Gastroesophageal sphincter (tissue), 4 donors: ENCODE data around the gene C2orf76. TPM values are rescaled to one million over a fixed set of nuclear protein-coding genes. Genes with fewer than 3 reads are reported as not detected.

Source experiments
- ATAC-seq: fragments of 150-250 bp; one replicate; pipeline ENCODE4 v1.9.1; 2016; ENCODE audit warnings: mild to moderate bottlenecking, moderate library complexity
- H3K27ac ChIP-seq, 4 donors: fragments of 200-600 bp; sonication (generic) in 3 of 4; 1 replicate in 3 of 4; 2 replicates in 1 of 4; pipeline ENCODE4 v1.5.1; 2016 to 2019
- H3K27me3 ChIP-seq: fragments of 200-600 bp; sonication (generic); one replicate; pipeline ENCODE4 v1.5.1; 2019
- H3K36me3 ChIP-seq, 2 donors: fragments of 200-600 bp; sonication (generic); one replicate each; pipeline ENCODE4 v1.5.1; 2019; ENCODE audit warnings: control low read depth in 1 of 2
- H3K4me1 ChIP-seq, 3 donors: fragments of 200-600 bp; sonication (generic); 1 replicate in 2 of 3; 2 replicates in 1 of 3; pipeline ENCODE4 v1.5.1; 2016 to 2019; ENCODE audit warnings: control low read depth in 2 of 3
- H3K4me3 ChIP-seq, 2 donors: fragments of 200-600 bp; sonication (generic); one replicate each; pipeline ENCODE4 v1.5.1; 2019; ENCODE audit warnings: mild to moderate bottlenecking in 1 of 2, moderate library complexity in 1 of 2
- H3K9me3 ChIP-seq, 3 donors: fragments of 200-600 bp; sonication (generic); one replicate each; pipeline ENCODE4 v1.5.1; 2017 to 2019; ENCODE audit warnings: control low read depth in 2 of 3
- EP300 ChIP-seq: sonication (generic); formaldehyde crosslinking; IDR thresholded peaks from one replicate; pipeline ENCODE4 v1.6.1; 2017; ENCODE audit warnings: antibody characterized with exemption, mild to moderate bottlenecking
- POLR2A ChIP-seq, 2 donors: fragments of 450-650 bp; IDR thresholded peaks; one replicate each; pipeline ENCODE4 v1.6.1; 2017; ENCODE audit warnings: antibody characterized with exemption in 2 of 2, mild to moderate bottlenecking in 2 of 2, moderate library complexity in 1 of 2
- POLR2AphosphoS5 ChIP-seq: sonication (generic); formaldehyde crosslinking; IDR thresholded peaks from one replicate; pipeline ENCODE4 v1.6.1; 2017; ENCODE audit warnings: antibody characterized with exemption
- WGBS, 2 donors: methylation state at CpG; one replicate each; pipeline ENCODE4 v1.1.5; 2018; ENCODE audit warnings: low coverage in 1 of 2; 5-methylcytosine and 5-hydroxymethylcytosine counted together
- total RNA-seq, 4 donors: library from RNA; depleted of rRNA; stranded (reverse); fragments of >200 nt; gene quantifications; one replicate each; pipeline ENCODE4 v1.1.0, GENCODE V29; 2016
- TF ChIP-seq, protein P1 (sequence below), 4 experiments: fragments of 200-600 bp in 2 of 4; fragments of 450-650 bp in 2 of 4; sonication (generic) in 1 of 4; IDR thresholded peaks; one replicate each; pipeline ENCODE4 v1.5.1; 2017 to 2019; ENCODE audit warnings: antibody characterized with exemption in 4 of 4, mild to moderate bottlenecking in 2 of 4, moderate library complexity in 2 of 4

C2orf76 gene
- total RNA-seq, 4 donors from 2014 or later: 9.2 to 17.3 (median 11.9) TPM

GRCh38 chr2:119254601-119255080, 112.0 kb downstream of the C2orf76 start:
- no peak overlapping the region for H3K4me3 ChIP-seq
- WGBS, 2 donors: 83 to 96% methylated on average over 1 to 5 of the region's 10 CpGs
- no peaks in the 10 kb centered on the region for H3K27me3 ChIP-seq
- peaks cover 0 to 11% (median 0%) of the 10 kb centered on the region in 3 donors for H3K4me1 ChIP-seq
- ATAC-seq: no peak
- no peak overlapping the region for H3K27ac ChIP-seq
- no peaks in the 10 kb centered on the region for H3K9me3 ChIP-seq
- TF ChIP-seq, protein P1, sequence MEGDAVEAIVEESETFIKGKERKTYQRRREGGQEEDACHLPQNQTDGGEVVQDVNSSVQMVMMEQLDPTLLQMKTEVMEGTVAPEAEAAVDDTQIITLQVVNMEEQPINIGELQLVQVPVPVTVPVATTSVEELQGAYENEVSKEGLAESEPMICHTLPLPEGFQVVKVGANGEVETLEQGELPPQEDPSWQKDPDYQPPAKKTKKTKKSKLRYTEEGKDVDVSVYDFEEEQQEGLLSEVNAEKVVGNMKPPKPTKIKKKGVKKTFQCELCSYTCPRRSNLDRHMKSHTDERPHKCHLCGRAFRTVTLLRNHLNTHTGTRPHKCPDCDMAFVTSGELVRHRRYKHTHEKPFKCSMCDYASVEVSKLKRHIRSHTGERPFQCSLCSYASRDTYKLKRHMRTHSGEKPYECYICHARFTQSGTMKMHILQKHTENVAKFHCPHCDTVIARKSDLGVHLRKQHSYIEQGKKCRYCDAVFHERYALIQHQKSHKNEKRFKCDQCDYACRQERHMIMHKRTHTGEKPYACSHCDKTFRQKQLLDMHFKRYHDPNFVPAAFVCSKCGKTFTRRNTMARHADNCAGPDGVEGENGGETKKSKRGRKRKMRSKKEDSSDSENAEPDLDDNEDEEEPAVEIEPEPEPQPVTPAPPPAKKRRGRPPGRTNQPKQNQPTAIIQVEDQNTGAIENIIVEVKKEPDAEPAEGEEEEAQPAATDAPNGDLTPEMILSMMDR (IDR thresholded peaks at IDR 0.05): no peak
- no peak for TF ChIP-seq EP300
- no peak for TF ChIP-seq POLR2AphosphoS5
- no peak for TF ChIP-seq POLR2A (IDR thresholded peaks at IDR 0.05)
- H3K36me3 ChIP-seq: peaks cover 0 to 15% of the 10 kb centered on the region in 2 donors

DNA sequence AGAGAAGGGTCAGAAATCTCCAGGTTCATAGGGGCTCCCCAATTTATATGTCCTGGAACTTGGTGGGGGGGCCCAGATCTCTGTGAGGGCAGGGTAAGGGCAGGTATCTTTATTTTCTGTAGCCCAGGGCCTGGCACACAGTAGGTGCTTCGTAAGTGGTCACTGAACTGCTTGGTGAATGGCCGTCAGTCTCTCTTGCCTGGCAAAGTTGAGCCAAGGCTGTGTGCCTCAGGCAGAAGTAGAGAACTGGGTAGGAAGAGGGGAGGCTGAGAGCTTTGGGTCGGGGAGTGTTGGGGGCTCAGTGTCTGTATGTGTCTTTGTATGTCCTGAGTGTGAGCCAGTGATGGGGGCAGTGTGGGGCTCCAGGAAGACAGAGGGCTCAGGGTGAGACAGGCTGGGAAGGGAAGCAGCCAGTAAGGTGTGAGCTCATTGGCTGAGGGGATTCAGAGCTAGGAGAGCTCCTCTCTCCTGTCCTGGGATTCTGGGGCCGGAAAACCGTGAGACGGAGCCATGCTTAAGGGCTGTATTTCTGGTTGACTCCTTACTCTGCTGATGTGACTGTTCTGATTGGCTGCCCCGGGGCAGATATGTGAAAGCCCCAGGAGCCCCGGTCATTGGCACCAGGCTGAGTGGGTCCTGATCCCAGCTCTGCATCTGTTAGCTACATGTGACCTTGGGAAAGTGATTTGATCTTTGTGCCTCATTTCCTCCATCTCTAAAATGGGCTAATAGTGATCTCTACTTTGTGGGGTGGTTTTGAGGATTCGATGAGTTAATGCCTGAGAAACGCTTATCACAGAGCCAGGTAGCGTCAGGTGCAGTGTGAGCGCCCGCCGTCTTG, 112.7 kb downstream of the C2orf76 start:
- ATAC-seq: no peak
- TF ChIP-seq POLR2AphosphoS5 (no peak), EP300 (no peak), POLR2A (IDR thresholded peaks at IDR 0.05) (no peak)
- TF ChIP-seq, protein P1 (IDR thresholded peaks at IDR 0.05): no peak
- no peaks in the 10 kb centered on the region for H3K27me3 ChIP-seq
- no peak overlapping the region for H3K27ac ChIP-seq
- H3K9me3 ChIP-seq: no peaks in the 10 kb centered on the region
- 82 to 97% methylated on average over 3 to 7 of the region's 14 CpGs for WGBS, 2 donors
- H3K4me1 ChIP-seq: peaks cover 0 to 11% (median 0%) of the 10 kb centered on the region in 3 donors
- H3K4me3 ChIP-seq: no peak overlapping the region
- H3K36me3 ChIP-seq: peaks cover 0 to 19% of the 10 kb centered on the region in 2 donors

DNA sequence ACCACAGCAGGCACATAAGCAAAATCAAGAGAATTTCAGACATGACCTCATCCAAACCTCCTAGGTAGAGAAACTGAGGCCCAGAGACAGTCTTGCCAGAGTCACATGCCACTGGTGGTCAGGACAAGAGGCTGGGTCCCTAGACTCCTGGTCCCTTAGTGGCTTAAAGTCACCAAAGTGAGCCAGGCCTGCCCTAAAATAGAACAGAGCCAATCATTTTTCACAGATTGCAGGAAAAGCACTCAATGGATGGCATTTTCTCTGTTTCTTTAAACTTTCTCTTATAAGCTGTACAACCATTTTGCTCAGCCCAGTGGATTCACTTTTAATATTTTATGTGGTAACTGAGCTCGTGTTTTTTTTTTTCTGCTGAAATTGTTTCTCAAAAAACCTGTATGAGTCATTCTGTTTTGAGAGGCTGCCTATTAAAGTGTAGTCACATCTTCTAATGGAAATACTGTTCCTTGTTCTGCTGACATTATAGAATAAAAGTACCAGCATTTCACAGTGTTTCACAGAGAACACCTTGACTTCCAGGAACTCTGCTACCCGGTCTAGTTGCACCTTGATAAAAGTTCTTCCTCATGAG, 113.4 kb downstream of the C2orf76 start:
- WGBS, 2 donors: 24 to 45% methylated on average over 1 to 2 of the region's 2 CpGs
- TF ChIP-seq, protein P1 (IDR thresholded peaks at IDR 0.05): no peak
- TF ChIP-seq POLR2AphosphoS5 (no peak), POLR2A (IDR thresholded peaks at IDR 0.05) (no peak), EP300 (no peak)
- no peak for ATAC-seq

More for the DNA sequence above, 113.4 kb downstream of the C2orf76 start:
- Histone ChIP-seq H3K27ac (no peak overlapping the region), H3K4me1 (peaks cover 0 to 11% (median 0%) of the 10 kb centered on the region in 3 donors), H3K36me3 (peaks cover 0 to 22% of the 10 kb centered on the region in 2 donors), H3K27me3 (no peaks in the 10 kb centered on the region), H3K4me3 (no peak overlapping the region), H3K9me3 (no peaks in the 10 kb centered on the region)

Other genes with a start within 250 kb of the C2orf76 start
- not detected for gene C1QL2, start 208.1 kb downstream of the C2orf76 start, total RNA-seq
- gene STEAP3, start 143.0 kb downstream of the C2orf76 start, total RNA-seq: 10 to 100 TPM in 1 of 4 donors, 1 to 10 TPM in 3; 2.0 to 10.6 (median 4.6) TPM
- 100 to 1,000 TPM in 1 of 4 donors, 10 to 100 TPM in 3; 43.0 to 101 (median 80.9) TPM for gene DBI, start 143 bp upstream of the C2orf76 start, total RNA-seq
- 1 to 10 TPM in 3 of 4 donors, not detected in 1; 3.0 to 8.1 (median 5.2) TPM for gene TMEM37, start 65.0 kb upstream of the C2orf76 start, total RNA-seq
- gene SCTR, start 157.6 kb upstream of the C2orf76 start, total RNA-seq: under 1 TPM in 1 of 4 donors, not detected in 3; 0.81 TPM
- 1 to 10 TPM in 1 of 4 donors, under 1 TPM in 2, not detected in 1; 0.25 to 8.6 (median 0.66) TPM for gene CFAP221, start 177.6 kb upstream of the C2orf76 start, total RNA-seq